GM21825 (cell line): ENCODE results near the gene ZNF771.
"Not testable (repeated sequence)": the region's sequence is repeated elsewhere in the genome, so short reads cannot be mapped to it uniquely, and the experiment has no call there.

Experiments
- ATAC-seq: cut with Tn5 transposase; IDR thresholded peaks from one replicate; pipeline ENCODE4 v1.9.1; 2021; ENCODE audit warnings: mild to moderate bottlenecking, moderate library complexity; ENCODE audit not compliant: unreplicated experiment

Gene ZNF771

DNA sequence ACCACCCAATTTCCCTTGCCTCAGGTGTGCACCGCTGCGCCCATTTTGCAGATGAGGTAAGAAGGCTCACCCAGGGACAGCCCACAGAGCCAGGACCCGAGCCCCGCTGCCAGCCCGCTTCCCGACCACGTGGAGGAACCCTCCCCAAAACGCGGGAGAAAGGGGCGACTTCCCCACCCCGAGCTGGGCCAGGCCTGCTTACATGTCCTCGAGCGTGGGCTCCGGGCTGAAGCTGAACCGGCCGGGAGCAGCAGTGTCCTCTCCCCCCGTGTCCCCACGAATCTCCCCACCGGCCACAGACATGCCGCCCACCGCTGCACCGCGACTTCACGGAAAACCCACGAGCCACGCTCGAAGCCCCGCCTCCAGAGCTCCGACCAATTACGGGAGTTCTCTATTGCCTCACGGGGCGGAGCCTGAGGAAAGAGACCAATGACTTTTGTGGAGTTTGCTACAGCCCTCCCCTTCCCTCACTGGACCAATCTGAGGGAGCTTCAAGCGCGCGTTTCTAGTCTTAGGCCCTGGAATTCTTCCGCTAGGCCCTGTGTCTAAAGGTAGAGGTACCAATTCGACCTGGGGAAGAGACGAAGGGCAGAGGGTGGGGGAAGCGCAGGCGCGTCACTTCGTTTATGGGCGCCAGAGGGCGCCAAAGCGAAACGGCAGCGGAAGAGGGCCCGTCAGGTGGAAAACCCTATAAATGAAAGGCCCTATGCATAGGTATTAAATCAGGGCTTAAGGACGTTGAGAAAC, 22.4 kb downstream of the ZNF771 start, which contains the start of gene DCTPP1:
Gene DCTPP1 (minus strand): TSS at position 353 of the 750 bp plus-strand sequence. CDS start 50 bp downstream, at position 303.
- ATAC-seq: peak; percentile 94

GRCh38 chr16:30430428-30430970, 23.1 kb downstream of the ZNF771 start:
- peak; percentile 5 for ATAC-seq

DNA sequence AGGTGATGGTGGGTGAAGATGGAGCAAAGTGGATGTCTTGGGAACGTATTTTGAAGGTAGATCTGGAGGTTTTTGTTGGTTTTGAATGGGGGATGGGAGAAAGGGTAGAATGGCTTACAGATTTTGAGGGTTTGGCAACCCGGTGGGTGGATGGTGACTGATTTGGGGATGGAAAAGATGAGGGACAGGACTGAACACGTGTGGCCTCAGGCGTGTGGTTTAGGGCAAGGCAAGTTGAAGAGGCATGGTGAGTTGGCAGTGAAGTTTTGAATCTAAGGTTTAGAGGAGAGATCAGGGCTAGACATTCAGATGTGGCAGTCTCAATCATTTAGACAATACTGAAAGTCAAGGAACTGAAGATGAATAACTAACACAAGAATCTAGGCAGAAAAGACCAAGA, 27.4 kb downstream of the ZNF771 start:
- ATAC-seq: no peak

- ATAC-seq: no peak
Measured at GRCh38 chr16:30437511-30438046, 30.2 kb downstream of the ZNF771 start.

DNA sequence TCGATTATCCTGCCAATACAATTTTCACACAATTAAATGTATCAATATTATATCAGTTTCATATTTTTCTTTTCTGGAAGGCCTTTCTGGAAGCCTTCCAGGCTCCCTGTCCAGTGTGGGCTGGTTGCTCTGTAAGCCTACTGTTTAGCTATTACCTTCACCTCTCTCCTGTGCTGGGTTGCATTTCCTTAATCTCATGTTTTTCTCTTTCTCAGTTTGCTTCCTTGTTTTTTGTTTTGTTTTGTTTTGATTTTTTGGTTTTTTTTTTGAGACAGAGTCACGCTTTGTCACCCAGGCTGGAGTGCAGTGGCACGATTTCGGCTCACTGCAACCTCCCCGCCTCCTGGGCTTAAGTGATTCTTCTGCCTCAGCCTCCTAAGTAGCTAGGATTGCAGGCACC, 31.4 kb downstream of the ZNF771 start:
- no peak for ATAC-seq

GRCh38 chr16:30439720-30440348, 32.4 kb downstream of the ZNF771 start:
- no peak for ATAC-seq

GRCh38 chr16:30443631-30444030, 36.2 kb downstream of the ZNF771 start:
- no peak for ATAC-seq

- ATAC-seq: no peak
Measured at GRCh38 chr16:30444231-30445148, 37.1 kb downstream of the ZNF771 start.

- ATAC-seq: no peak
Measured at GRCh38 chr16:30445149-30445407, 37.7 kb downstream of the ZNF771 start.

- peak; percentile 83 for ATAC-seq
Measured at GRCh38 chr16:30445408-30446202, 38.2 kb downstream of the ZNF771 start, which contains the start of gene SEPHS2. Gene SEPHS2 (minus strand): TSS chr16:30445874. CDS start chr16:30445727, 147 bp downstream.

DNA sequence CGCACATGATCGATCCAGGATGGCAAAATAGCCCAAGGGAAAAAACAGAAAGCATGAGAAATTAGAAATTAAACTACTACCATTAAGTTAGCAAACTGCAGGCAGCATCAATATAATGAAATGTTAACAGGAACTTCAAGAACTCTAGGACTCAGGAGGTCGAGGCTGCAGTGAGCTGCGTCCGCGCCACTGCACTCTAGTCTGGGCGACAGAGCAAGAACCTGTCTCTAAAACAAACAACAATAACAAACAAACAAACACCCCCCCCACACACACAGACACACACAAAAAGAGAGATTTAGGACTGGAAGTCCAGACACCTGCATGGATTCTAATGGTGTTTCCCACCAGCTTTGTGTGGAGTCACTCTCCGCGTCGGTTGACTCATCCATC, 38.8 kb downstream of the ZNF771 start:
- no peak for ATAC-seq

GRCh38 chr16:30447512-30448226, 40.3 kb downstream of the ZNF771 start:
- no peak for ATAC-seq

GRCh38 chr16:30449116-30449435, 41.7 kb downstream of the ZNF771 start:
- ATAC-seq: no peak

DNA sequence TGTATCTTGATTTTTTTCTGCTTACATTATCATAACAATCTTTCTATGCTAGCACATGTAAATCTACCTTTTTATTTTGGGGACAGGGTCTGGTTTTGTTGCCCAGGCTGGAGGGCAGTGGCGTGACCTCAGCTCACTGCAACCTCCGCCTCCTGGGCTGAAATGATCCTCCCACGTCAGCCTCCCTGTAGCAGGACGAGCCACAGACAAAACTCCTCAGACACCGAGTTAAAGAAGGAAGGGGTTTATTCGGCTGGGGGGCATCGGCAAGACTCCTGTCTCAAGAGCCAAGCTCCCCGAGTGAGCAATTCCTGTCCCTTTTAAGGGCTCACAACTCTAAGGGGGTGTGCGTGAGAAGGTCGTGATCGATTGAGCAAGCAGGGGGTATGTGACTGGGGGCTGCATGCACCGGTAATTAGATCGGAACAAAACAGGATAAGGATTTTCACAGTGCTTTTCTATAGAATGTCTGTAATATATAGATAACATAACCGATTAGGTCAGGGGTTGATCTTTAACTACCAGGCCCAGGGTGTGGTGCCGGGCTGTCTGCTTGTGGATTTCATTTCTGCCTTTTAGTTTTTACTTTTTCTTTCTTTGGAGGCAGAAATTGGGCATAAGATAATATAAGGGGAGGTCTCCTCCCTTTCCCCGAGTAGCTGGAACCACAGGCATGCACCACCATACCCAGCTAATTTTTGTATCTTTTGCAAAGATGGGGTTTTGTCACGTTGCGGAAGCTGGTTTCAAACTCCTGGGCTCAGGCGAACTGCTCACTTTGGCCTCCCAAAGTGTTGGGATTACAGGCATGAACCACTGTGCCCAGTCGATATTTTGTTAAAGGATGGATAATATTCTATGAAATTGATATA, 45.5 kb downstream of the ZNF771 start:
- ATAC-seq: not testable (repeated sequence)

DNA sequence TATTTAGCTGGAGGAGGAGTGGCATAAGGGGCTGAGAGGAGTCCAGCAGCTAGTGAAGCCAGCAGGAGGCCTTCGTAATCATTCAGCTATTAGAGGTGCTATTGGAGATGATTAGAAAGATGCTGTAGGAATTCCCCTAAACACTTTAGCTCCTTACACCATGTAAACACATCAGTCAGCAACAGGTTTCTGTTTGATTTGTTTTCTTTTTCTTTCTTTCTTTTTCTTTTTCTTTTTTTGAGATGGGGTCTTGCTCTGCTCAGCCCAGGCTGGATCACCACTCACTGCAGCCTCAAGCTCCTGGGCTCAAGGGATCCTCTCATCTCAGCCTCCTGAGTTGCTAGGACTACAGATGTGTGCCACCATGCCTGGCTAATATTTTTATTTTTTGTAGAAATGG, 48.9 kb downstream of the ZNF771 start:
- no peak for ATAC-seq

GRCh38 chr16:30457256-30457655, 49.9 kb downstream of the ZNF771 start:
- ATAC-seq: no peak

DNA sequence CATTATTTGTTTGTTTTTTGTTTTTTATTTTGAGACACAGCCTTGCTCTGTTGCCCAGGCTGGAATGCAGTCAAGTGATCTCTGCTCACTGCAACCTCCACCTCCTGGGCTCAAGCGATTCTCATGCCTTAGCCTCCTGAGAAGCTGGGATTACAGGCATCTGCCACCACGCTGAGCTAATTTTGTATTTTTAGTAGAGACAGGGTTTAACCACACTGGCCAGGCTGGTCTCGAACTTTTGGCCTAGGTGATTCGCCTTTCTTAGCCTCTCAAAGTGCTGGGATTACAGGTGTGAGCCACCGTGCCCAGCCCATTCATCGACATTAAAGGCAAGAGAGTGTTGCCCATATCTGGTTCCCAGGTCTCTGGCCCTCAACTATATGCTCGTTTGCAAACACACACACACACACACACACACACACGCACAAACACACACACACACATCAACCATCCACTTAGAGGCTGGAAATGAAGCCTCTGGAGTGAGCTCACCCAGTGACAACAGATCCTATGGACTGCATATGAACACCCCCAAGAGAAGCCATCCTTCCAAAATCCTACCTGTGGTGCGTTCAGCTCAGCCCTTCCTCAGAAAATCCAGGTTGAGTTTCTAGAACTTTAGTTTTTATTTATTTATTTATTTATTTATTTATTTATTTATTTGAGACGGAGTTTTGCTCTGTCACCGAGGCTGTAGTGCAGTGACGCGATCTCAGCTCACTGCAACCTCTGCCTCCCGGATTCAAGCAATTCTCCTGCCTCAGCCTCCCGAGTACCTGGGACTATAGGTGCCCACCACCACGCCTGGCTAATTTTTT, 50.5 kb downstream of the ZNF771 start:
- no peak for ATAC-seq
